IMR-90 (cell line): Measurements from ENCODE around the gene OST4. TPM values are rescaled to one million over a fixed set of nuclear protein-coding genes. Genes with fewer than 3 reads are reported as not detected.

Source experiments
- ATAC-seq: fragments of 200-7000 bp; cut with Tn5 transposase; 2 replicates; pipeline ENCODE4 v1.9.1; 2020; ENCODE audit warnings: low read depth, mild to moderate bottlenecking, moderate library complexity
- BruUV-seq: library from RNA; stranded (reverse); fragments of 400-500 nt; replicated peaks from 2 replicates; lab custom pipeline; 2021; lab: Mats Ljungman, UMichigan
- CTCF ChIA-PET: fragments of 300-600 bp; formaldehyde crosslinking; extraction: SDS; loops from one replicate; lab custom pipeline; 2021; ENCODE audit warnings: antibody characterized with exemption; lab: Yijun Ruan, JAX
- POLR2A ChIA-PET: fragments of 300-600 bp; sonication (Branson Sonifier 250); formaldehyde crosslinking; loops from one replicate; lab custom pipeline; 2022; ENCODE audit warnings: antibody characterized with exemption; ENCODE audit not compliant: unreplicated experiment; lab: Charles Lee
- DNase-seq: peaks from one replicate; pipeline ENCODE4 v3.0.0; 2013
- H2AFZ ChIP-seq: replicated peaks from 2 replicates; pipeline ENCODE3; 2013; ENCODE audit warnings: low read length, mild to moderate bottlenecking; ENCODE audit not compliant: poor library complexity
- H2AK5ac ChIP-seq: 2 replicates; pipeline ENCODE4 v1.6.1; 2013; ENCODE audit warnings: low read depth, low read length, inconsistent platforms
- H2AK9ac ChIP-seq: replicated peaks from 2 replicates; pipeline ENCODE3; 2013; ENCODE audit warnings: mild to moderate bottlenecking, low read depth, low read length, moderate library complexity; ENCODE audit not compliant: poor library complexity
- H2BK120ac ChIP-seq: 2 replicates; pipeline ENCODE4 v1.6.1; 2013; ENCODE audit warnings: low read depth, low read length, inconsistent platforms
- H2BK15ac ChIP-seq: 3 replicates; pipeline ENCODE4 v1.6.1; 2013; ENCODE audit warnings: low read depth, low read length, inconsistent platforms
- H2BK20ac ChIP-seq: 2 replicates; pipeline ENCODE4 v1.6.1; 2013; ENCODE audit warnings: low read depth, mild to moderate bottlenecking, inconsistent platforms, low read length, moderate library complexity
- H2BK5ac ChIP-seq: 2 replicates; pipeline ENCODE4 v1.6.1; 2013; ENCODE audit warnings: mild to moderate bottlenecking, low read depth, low read length, inconsistent platforms; ENCODE audit not compliant: poor library complexity, severe bottlenecking
- H3K14ac ChIP-seq: replicated peaks from 2 replicates; pipeline ENCODE4 v1.6.1; 2013; ENCODE audit warnings: low read depth, low read length, inconsistent platforms
- H3K18ac ChIP-seq: 2 replicates; pipeline ENCODE4 v1.6.1; 2013; ENCODE audit warnings: low read depth, low read length, control low read depth
- H3K23ac ChIP-seq: 2 replicates; pipeline ENCODE4 v1.6.1; 2013; ENCODE audit warnings: low read depth, low read length, inconsistent platforms
- H3K27ac ChIP-seq: 2 replicates; pipeline ENCODE4 v1.5.1; 2013; ENCODE audit warnings: mild to moderate bottlenecking, control low read depth, low read length; ENCODE audit not compliant: insufficient read depth
- H3K27me3 ChIP-seq: 2 replicates; pipeline ENCODE4 v1.6.1; 2013; ENCODE audit warnings: low read length; ENCODE audit not compliant: control insufficient read depth, insufficient read depth
- H3K36me3 ChIP-seq: 2 replicates; pipeline ENCODE4 v1.6.1; 2013; ENCODE audit warnings: low read length, mixed read lengths; ENCODE audit not compliant: control insufficient read depth, insufficient read depth
- H3K4ac ChIP-seq: 2 replicates; pipeline ENCODE4 v1.6.1; 2013; ENCODE audit warnings: low read depth, low read length, inconsistent platforms
- H3K4me1 ChIP-seq: 2 replicates; pipeline ENCODE4 v1.6.1; 2013; ENCODE audit warnings: low read length, mixed read lengths; ENCODE audit not compliant: control insufficient read depth, insufficient read depth
- H3K4me2 ChIP-seq: 2 replicates; pipeline ENCODE4 v1.6.1; 2013; ENCODE audit warnings: low read depth, mild to moderate bottlenecking, control low read depth, low read length, moderate library complexity
- H3K4me3 ChIP-seq: 2 replicates; pipeline ENCODE4 v1.5.1; 2013; ENCODE audit warnings: low read depth, mild to moderate bottlenecking, control low read depth, low read length, moderate library complexity; ENCODE audit not compliant: insufficient read depth
- H3K56ac ChIP-seq: 2 replicates; pipeline ENCODE4 v1.6.1; 2013; ENCODE audit warnings: low read length, inconsistent platforms; ENCODE audit not compliant: insufficient read depth; ENCODE audit errors: extremely low read depth
- H3K79me1 ChIP-seq, 2 experiments: 2 replicates each; pipeline ENCODE4 v1.6.1; 2013; ENCODE audit warnings: low read length in 2 of 2, inconsistent platforms in 1 of 2, low read depth in 1 of 2
- H3K9ac ChIP-seq: 2 replicates; pipeline ENCODE4 v1.6.1; 2013; ENCODE audit warnings: low read depth, low read length, control low read depth
- H3K9me1 ChIP-seq: 2 replicates; pipeline ENCODE4 v1.6.1; 2013; ENCODE audit warnings: low read length, inconsistent platforms; ENCODE audit not compliant: insufficient read depth
- H3K9me3 ChIP-seq: 2 replicates; pipeline ENCODE4 v1.6.1; 2013; ENCODE audit warnings: low read length; ENCODE audit not compliant: control insufficient read depth, insufficient read depth
- H4K20me1 ChIP-seq: 2 replicates; pipeline ENCODE4 v1.6.1; 2013; ENCODE audit warnings: low read length, inconsistent platforms; ENCODE audit not compliant: insufficient read depth
- H4K5ac ChIP-seq: 2 replicates; pipeline ENCODE4 v1.6.1; 2013; ENCODE audit warnings: mild to moderate bottlenecking, low read depth, low read length, control low read depth
- H4K8ac ChIP-seq, 2 experiments: 2 replicates each; pipeline ENCODE4 v1.6.1; 2013; ENCODE audit warnings: low read depth in 2 of 2, low read length in 2 of 2, control low read depth in 1 of 2, inconsistent platforms in 1 of 2
- H4K91ac ChIP-seq: 2 replicates; pipeline ENCODE4 v1.6.1; 2013; ENCODE audit warnings: low read depth, low read length, inconsistent platforms; ENCODE audit not compliant: insufficient read depth
- BHLHE40 ChIP-seq: fragments of 150-350 bp; IDR thresholded peaks from 2 replicates; pipeline ENCODE4 v1.6.1; 2016; ENCODE audit warnings: mild to moderate bottlenecking, low read depth, low read length
- CEBPB ChIP-seq: IDR thresholded peaks from 2 replicates; pipeline ENCODE4 v1.6.1; 2012; ENCODE audit warnings: low read depth, low read length, improper control_type of control experiment
- MAFK ChIP-seq: IDR thresholded peaks from 2 replicates; pipeline ENCODE4 v1.6.1; 2012; ENCODE audit warnings: low read depth, low read length, improper control_type of control experiment
- MAZ ChIP-seq: IDR thresholded peaks from 2 replicates; pipeline ENCODE4 v1.6.1; 2012; ENCODE audit warnings: low read depth, mild to moderate bottlenecking, low read length, improper control_type of control experiment, moderate library complexity, borderline replicate concordance
- RAD21 ChIP-seq: IDR thresholded peaks from 2 replicates; pipeline ENCODE4 v1.6.1; 2012; ENCODE audit warnings: low read length, improper control_type of control experiment
- SMC3 ChIP-seq: fragments of 150-350 bp; IDR thresholded peaks from 2 replicates; pipeline ENCODE4 v1.6.1; 2016; ENCODE audit warnings: low read depth, mild to moderate bottlenecking, antibody characterized with exemption, low read length, moderate library complexity
- WGBS, 2 experiments: methylation state at CpG; one replicate each; pipeline versions ENCODE4 v1.1.5 to v1.1.7; 2013; ENCODE audit warnings: missing lambda C conversion rate in 2 of 2; ENCODE audit not compliant: insufficient read length in 1 of 2; ENCODE audit errors: extremely low coverage in 2 of 2; 5-methylcytosine and 5-hydroxymethylcytosine counted together
- dilution Hi-C: fragments of 300-500 bp; cut with HindIII; formaldehyde crosslinking; loops from one replicate; pipeline ENCODE4 v1.14.3; 2018; ENCODE audit warnings: low sequenced_read_pairs; ENCODE audit not compliant: unreplicated experiment
- in situ Hi-C: fragments of 300-500 bp; cut with MboI; formaldehyde crosslinking; loops from 3 replicates; pipeline ENCODE4 v1.14.3; 2019; ENCODE audit warnings: low sequenced_read_pairs, inconsistent platforms, mixed read lengths
- intact Hi-C: fragments of 100-400 bp; cut with micrococcal nuclease; formaldehyde crosslinking; loops from 2 replicates; pipeline ENCODE4 v1.10.0; 2022
- polyA plus RNA-seq, 3 experiments: library from polyadenylated mRNA; depleted of rRNA; stranded (reverse); fragments of >200 nt; gene quantifications; 2 replicates each; pipeline ENCODE4 v1.2.3, GENCODE V29; 2012; ENCODE audit warnings: low replicate concordance in 1 of 3
- total RNA-seq: library from RNA; depleted of rRNA; stranded (reverse); fragments of >200 nt; gene quantifications from 2 replicates; pipeline ENCODE4 v1.2.3, GENCODE V29; 2012
- TF ChIP-seq, protein P1 (sequence below): conservative IDR thresholded peaks from 2 replicates; pipeline ENCODE4 v1.5.1; 2012; ENCODE audit warnings: mild to moderate bottlenecking, low read depth, low read length, improper control_type of control experiment
- TF ChIP-seq, protein P2 (sequence below): fragments of 150-350 bp; IDR thresholded peaks from 2 replicates; pipeline ENCODE4 v1.6.1; 2017; ENCODE audit warnings: mild to moderate bottlenecking, antibody characterized with exemption, low read length, low read depth
- TF ChIP-seq, protein P3 (sequence below): fragments of 150-350 bp; IDR thresholded peaks from 2 replicates; pipeline ENCODE4 v1.6.1; 2016; ENCODE audit warnings: low read depth, mild to moderate bottlenecking, low read length, moderate library complexity, borderline replicate concordance

Gene OST4
- total and polyA plus RNA-seq, 2 of the 4 experiments (the other 2 are of a cell fraction), result 386 to 806 TPM

DNA sequence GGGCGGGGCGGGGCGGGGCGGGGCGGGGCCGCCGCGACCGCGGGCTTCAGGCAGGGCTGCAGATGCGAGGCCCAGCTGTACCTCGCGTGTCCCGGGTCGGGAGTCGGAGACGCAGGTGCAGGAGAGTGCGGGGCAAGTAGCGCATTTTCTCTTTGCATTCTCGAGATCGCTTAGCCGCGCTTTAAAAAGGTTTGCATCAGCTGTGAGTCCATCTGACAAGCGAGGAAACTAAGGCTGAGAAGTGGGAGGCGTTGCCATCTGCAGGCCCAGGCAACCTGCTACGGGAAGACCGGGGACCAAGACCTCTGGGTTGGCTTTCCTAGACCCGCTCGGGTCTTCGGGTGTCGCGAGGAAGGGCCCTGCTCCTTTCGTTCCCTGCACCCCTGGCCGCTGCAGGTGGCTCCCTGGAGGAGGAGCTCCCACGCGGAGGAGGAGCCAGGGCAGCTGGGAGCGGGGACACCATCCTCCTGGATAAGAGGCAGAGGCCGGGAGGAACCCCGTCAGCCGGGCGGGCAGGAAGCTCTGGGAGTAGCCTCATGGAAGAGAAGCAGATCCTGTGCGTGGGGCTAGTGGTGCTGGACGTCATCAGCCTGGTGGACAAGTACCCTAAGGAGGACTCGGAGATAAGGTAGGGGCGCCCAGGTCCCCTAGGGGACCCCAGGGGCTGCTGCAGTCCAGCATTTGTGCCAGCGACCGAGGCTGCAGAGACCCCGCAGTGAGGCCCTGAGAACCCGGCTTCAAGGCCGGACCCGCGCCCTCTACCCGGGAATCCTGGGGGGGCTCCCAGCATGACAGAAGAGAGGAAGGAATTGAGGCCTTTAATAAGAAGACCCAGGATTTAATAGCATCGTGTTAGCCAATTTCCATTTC is 15.5 kb upstream of the OST4 start, which contains the start of gene KHK (continued):
- no peak for TF ChIP-seq MAZ
- TF ChIP-seq RAD21, result no peak
- no peak for TF ChIP-seq BHLHE40

DNA sequence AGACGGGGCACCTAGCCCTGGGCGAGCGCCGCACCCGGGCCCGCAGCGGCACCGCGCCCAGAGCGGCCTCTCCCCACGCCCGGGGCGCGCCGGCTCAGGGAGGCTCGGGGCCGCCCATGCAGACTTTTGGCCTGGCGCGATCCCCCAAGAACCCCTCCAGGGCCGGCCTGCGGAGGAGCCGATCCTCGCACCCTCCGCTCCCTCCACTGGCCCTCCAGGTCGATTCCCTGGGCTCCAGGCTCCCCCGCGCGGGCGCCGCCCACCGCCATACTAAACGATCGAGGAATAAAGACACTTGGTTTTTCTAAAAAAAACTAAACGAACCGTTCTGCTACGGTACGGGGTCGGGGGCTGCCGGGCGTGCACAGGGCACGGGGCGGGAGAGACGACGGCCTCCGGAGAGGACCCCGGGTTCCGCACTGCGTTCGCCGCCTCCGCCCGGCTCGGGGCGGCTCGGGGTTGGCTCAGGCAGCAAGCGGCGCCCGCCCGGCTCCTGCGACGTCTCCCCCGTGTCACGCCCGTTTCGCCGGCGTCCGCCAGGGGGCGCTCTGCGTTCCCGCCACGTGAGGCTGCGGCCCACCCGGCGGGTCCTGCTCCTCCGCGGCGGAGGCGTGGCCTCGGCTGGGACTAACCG is 14.8 kb upstream of the OST4 start:
- POLR2A ChIA-PET, result no interaction called here
- peak overlapping the region; percentile 64 for H3K27ac ChIP-seq
- peak; percentile 46 for TF ChIP-seq SMC3
- TF ChIP-seq RAD21, result peak; percentile 53
- TF ChIP-seq, protein P1, sequence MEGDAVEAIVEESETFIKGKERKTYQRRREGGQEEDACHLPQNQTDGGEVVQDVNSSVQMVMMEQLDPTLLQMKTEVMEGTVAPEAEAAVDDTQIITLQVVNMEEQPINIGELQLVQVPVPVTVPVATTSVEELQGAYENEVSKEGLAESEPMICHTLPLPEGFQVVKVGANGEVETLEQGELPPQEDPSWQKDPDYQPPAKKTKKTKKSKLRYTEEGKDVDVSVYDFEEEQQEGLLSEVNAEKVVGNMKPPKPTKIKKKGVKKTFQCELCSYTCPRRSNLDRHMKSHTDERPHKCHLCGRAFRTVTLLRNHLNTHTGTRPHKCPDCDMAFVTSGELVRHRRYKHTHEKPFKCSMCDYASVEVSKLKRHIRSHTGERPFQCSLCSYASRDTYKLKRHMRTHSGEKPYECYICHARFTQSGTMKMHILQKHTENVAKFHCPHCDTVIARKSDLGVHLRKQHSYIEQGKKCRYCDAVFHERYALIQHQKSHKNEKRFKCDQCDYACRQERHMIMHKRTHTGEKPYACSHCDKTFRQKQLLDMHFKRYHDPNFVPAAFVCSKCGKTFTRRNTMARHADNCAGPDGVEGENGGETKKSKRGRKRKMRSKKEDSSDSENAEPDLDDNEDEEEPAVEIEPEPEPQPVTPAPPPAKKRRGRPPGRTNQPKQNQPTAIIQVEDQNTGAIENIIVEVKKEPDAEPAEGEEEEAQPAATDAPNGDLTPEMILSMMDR, result peak; percentile 93
- TF ChIP-seq, protein P2, sequence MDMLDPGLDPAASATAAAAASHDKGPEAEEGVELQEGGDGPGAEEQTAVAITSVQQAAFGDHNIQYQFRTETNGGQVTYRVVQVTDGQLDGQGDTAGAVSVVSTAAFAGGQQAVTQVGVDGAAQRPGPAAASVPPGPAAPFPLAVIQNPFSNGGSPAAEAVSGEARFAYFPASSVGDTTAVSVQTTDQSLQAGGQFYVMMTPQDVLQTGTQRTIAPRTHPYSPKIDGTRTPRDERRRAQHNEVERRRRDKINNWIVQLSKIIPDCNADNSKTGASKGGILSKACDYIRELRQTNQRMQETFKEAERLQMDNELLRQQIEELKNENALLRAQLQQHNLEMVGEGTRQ, result peak; percentile 87
- no peak for TF ChIP-seq MAFK
- TF ChIP-seq, protein P3, sequence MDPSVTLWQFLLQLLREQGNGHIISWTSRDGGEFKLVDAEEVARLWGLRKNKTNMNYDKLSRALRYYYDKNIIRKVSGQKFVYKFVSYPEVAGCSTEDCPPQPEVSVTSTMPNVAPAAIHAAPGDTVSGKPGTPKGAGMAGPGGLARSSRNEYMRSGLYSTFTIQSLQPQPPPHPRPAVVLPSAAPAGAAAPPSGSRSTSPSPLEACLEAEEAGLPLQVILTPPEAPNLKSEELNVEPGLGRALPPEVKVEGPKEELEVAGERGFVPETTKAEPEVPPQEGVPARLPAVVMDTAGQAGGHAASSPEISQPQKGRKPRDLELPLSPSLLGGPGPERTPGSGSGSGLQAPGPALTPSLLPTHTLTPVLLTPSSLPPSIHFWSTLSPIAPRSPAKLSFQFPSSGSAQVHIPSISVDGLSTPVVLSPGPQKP, result no peak
- no peak for TF ChIP-seq CEBPB

More for the DNA sequence above, 14.8 kb upstream of the OST4 start:
- Histone ChIP-seq H3K23ac (no peak overlapping the region), H3K4me3 (peak overlapping the region; percentile 40), H2BK5ac (peak overlapping the region; percentile 36), H3K4me2 (peak overlapping the region; percentile 59), H3K4me1 (peaks cover 8% of the 10 kb centered on the region), H3K18ac (no peak overlapping the region), H3K79me1 (peaks cover 0 to 27% of the 10 kb centered on the region in 2 experiments; a peak in 2 of 4 replicates), H3K9me3 (no peaks in the 10 kb centered on the region), H2AFZ (peak overlapping the region; percentile 86), H2AK9ac (peak overlapping the region; percentile 91), H2BK120ac (no peak overlapping the region), H3K36me3 (peaks cover 22% of the 10 kb centered on the region; the same call in 1 of the 2 replicates), H3K27me3 (no peaks in the 10 kb centered on the region), H3K14ac (0 out of 2 replicates have a peak overlapping the region, but pooled peaks have one; percentile 11), H4K8ac (peak overlapping the region; percentile 53 to 76; a peak in 2 of 4 replicates), H2AK5ac (0 out of 2 replicates have a peak overlapping the region, but pooled peaks have one; percentile 51), H3K9me1 (no peaks in the 10 kb centered on the region; the same call in 1 of the 2 replicates), H3K9ac (peak overlapping the region; percentile 65), H2BK20ac (no peak overlapping the region), H4K20me1 (peaks cover 8% of the 10 kb centered on the region), H4K5ac (no peak overlapping the region), H3K56ac (no peak overlapping the region), H3K4ac (peak overlapping the region; percentile 63), H4K91ac (peak overlapping the region; percentile 48), H2BK15ac (no peak overlapping the region)
- BruUV-seq, result no TSS peak
- dilution Hi-C loops (no loop called here), in situ Hi-C loops (no loop called here), intact Hi-C loops (loop anchor here (1.0 to 5.0 kb wide), 2 partner anchors 36 to 239 kb away; partner anchors contain the start of gene DPYSL5)
- ATAC-seq, result peak; percentile 87
- CTCF ChIA-PET, result interaction anchor here (0.6 to 1.3 kb wide), 3 partner anchors 88 to 240 kb away, joined by 3 read pairs; no protein-coding TSS in a partner anchor
- 1% methylated on average over 44 of the region's 81 CpGs; no CpG with 5 or more reads in 1 of the 2 experiments for WGBS, 2 experiments
- peak; percentile 86 for DNase-seq
